Heart right ventricle (tissue), 16 donors: ENCODE results near the gene YBX1. TPM values are rescaled to one million over a fixed set of nuclear protein-coding genes. Genes with fewer than 3 reads are reported as not detected.

ENCODE experiments used
- ATAC-seq, 8 donors: fragments of 200-7000 bp; cut with Tn5 transposase; one replicate each; pipeline ENCODE4 v1.9.1; 2020; ENCODE audit warnings: mild to moderate bottlenecking in 8 of 8, moderate library complexity in 8 of 8, moderate number of reproducible peaks in 1 of 8
- DNase-seq, 2 donors: peaks; one replicate each; pipeline ENCODE4 v3.0.0-alpha.2; 2020
- H3K27ac ChIP-seq, 10 donors: fragments of 200-600 bp; sonication (generic) in 2 of 10; one replicate each; pipeline versions ENCODE4 v1.5.0 to v1.8.0; 2020 to 2022; ENCODE audit warnings: mild to moderate bottlenecking in 3 of 10
- H3K27me3 ChIP-seq, 7 donors: fragments of 200-600 bp; one replicate each; pipeline ENCODE4 v1.8.0; 2021 to 2022; ENCODE audit warnings: mild to moderate bottlenecking in 2 of 7
- H3K36me3 ChIP-seq, 9 donors: fragments of 200-600 bp; sonication (generic) in 1 of 9; one replicate each; pipeline versions ENCODE4 v1.5.0 to v1.8.0; 2020 to 2022; ENCODE audit warnings: mild to moderate bottlenecking in 2 of 9
- H3K4me1 ChIP-seq, 9 donors: fragments of 200-600 bp; sonication (generic) in 1 of 9; one replicate each; pipeline versions ENCODE4 v1.5.0 to v1.8.0; 2020 to 2022; ENCODE audit warnings: mild to moderate bottlenecking in 4 of 9
- H3K4me3 ChIP-seq, 10 donors: fragments of 200-600 bp; sonication (generic) in 2 of 10; one replicate each; pipeline versions ENCODE4 v1.5.0 to v1.8.0; 2020 to 2022; ENCODE audit warnings: mild to moderate bottlenecking in 7 of 10, moderate library complexity in 2 of 10
- H3K9me3 ChIP-seq, 11 donors: fragments of 200-600 bp in 10 of 11; sonication (generic) in 2 of 11; one replicate each; pipeline versions ENCODE4 v1.5.0 to v1.8.0; 2013 to 2022; ENCODE audit warnings: mild to moderate bottlenecking in 2 of 11, control low read depth in 1 of 11, moderate library complexity in 1 of 11
- CTCF ChIP-seq, 9 donors: fragments of 200-600 bp; sonication (generic) in 2 of 9; IDR thresholded peaks; one replicate each; pipeline versions ENCODE4 v1.5.0 to v1.8.0; 2021 to 2022; ENCODE audit warnings: antibody characterized with exemption in 9 of 9, mild to moderate bottlenecking in 5 of 9, moderate library complexity in 1 of 9
- WGBS, 2 donors: extraction: QIAGEN DNeasy Blood & Tissue Kit; methylation state at CpG; one replicate each; pipeline ENCODE4 v1.1.7; 2013; ENCODE audit warnings: inconsistent platforms in 1 of 2; 5-methylcytosine and 5-hydroxymethylcytosine counted together
- intact Hi-C, 10 donors: fragments of 100-400 bp; cut with DNase I; formaldehyde crosslinking; loops; one replicate each; pipeline versions ENCODE4 v1.11.1 to v1.14.2; 2022
- polyA plus RNA-seq, 2 donors: library from polyadenylated mRNA; stranded (reverse); fragments of 200-250 nt; gene quantifications; one replicate each; pipeline ENCODE4 v1.2.3, GENCODE V29; 2013
- total RNA-seq, 10 donors: library from RNA; stranded (reverse); fragmentation: NEBNext Ultra II Directional in 3 of 10; extraction: Animal tissue kit (Norgen Biotek cat#: 25700) in 3 of 10; gene quantifications; one replicate each; pipeline versions ENCODE4 v1.2.1 to v1.2.4, GENCODE V29; 2021 to 2023
- donor health status: Arrhythmogenic right ventricular cardiomyopathy.
- donor health status: ischemic (EF 13 %, LVEDD 7.1; RV severe dilation, severe dysfunction).
- donor health status: healthy with polysubstance abuse.
- donor health status: DM: no; HTN: yes; CAD: no.
- donor health status: DM: no; HTN: no; CAD: no.
- donor health status: ischemic (EF 25% LVEDD 6.9; RV normal size, moderate dysfunction).
- donor health status: ischemic (EF 25% LVEDD 5.7; RV mildly dilated, moderate dysfunction).
- donor health status: healthy.
- donor health status: DM: yes; HTN: yes; CAD: no.
- donor health status: Ischemic cardiomyopathy.
- donor health status: ischemic (EF 35%, LVEDD 5.7; RV mildly dilated, moderate dysfunction).
- donor health status: nonischemic (EF 11% LVEDD 7.7; RV severe dilation, severe dysfunction).
- donor health status: DM: yes; HTN: yes; CAD: no.
- donor health status: PGD.
- donor health status: ischemic (EF 29% LVEDD 5.4; RV normal size, mild dysfunction).
- donor health status: nonischemic (EF 23%, LVEDD 6.1; RV moderate dilation, normal function).

YBX1 gene
- total and polyA plus RNA-seq, 12 donors: 300 to 1,036 (median 777) TPM

GRCh38 chr1:42744148-42744413, 61.9 kb downstream of the YBX1 start:
- WGBS, 2 donors: 92 to 96% methylated on average over 9 of the region's 9 CpGs
- intact Hi-C loops: loop anchor here in 3 of 10 donors (10.0 kb wide), 3 partner anchors 399 to 599 kb away; partner anchors contain the start of gene GUCA2B (in 1 of the 3)
- Histone ChIP-seq H3K36me3 (peaks cover 0 to 36% (median 10%) of the 10 kb centered on the region in 9 donors), H3K27me3 (no peaks in the 10 kb centered on the region), H3K4me3 (no peak overlapping the region), H3K9me3 (no peaks in the 10 kb centered on the region), H3K4me1 (peaks cover 0 to 10% (median 0%) of the 10 kb centered on the region in 9 donors), H3K27ac (no peak overlapping the region)
- DNase-seq (no peak), ATAC-seq (no peak)
- TF ChIP-seq CTCF (IDR thresholded peaks at IDR 0.05): no peak

GRCh38 chr1:42745851-42746250, 63.6 kb downstream of the YBX1 start:
- WGBS, 2 donors: 81% methylated on average over 8 of the region's 8 CpGs
- no peak for TF ChIP-seq CTCF (IDR thresholded peaks at IDR 0.05)
- no peaks in the 10 kb centered on the region for H3K27me3 ChIP-seq
- DNase-seq (no peak), ATAC-seq (no peak)
- peaks cover 0 to 53% (median 22%) of the 10 kb centered on the region in 9 donors for H3K36me3 ChIP-seq
- H3K4me1 ChIP-seq: peaks cover 0 to 16% (median 0%) of the 10 kb centered on the region in 9 donors
- no peaks in the 10 kb centered on the region for H3K9me3 ChIP-seq
- H3K27ac ChIP-seq: no peak overlapping the region
- no peak overlapping the region for H3K4me3 ChIP-seq
- intact Hi-C loops: loop anchor here (1.0 to 10.0 kb wide), 9 partner anchors 159 to 601 kb away; partner anchors contain the start of gene GUCA2B (in 1 of the 10)

- Histone ChIP-seq H3K4me1 (peaks cover 0 to 16% (median 0%) of the 10 kb centered on the region in 9 donors), H3K9me3 (no peaks in the 10 kb centered on the region), H3K4me3 (no peak overlapping the region), H3K27me3 (no peaks in the 10 kb centered on the region), H3K36me3 (peaks cover 0 to 54% (median 22%) of the 10 kb centered on the region in 9 donors), H3K27ac (no peak overlapping the region)
- ATAC-seq (peak in 1 of 8 donors; percentile 6), DNase-seq (no peak)
- TF ChIP-seq CTCF (IDR thresholded peaks at IDR 0.05): no peak
- 93 to 96% methylated on average over 12 of the region's 12 CpGs for WGBS, 2 donors
- intact Hi-C loops: loop anchor here (1.0 to 10.0 kb wide), 9 partner anchors 159 to 602 kb away; partner anchors contain the start of gene GUCA2B (in 1 of the 10)
Observed at GRCh38 chr1:42746436-42747105, 64.4 kb downstream of the YBX1 start.

- H3K4me3 ChIP-seq: no peak overlapping the region
- H3K36me3 ChIP-seq: peaks cover 0 to 60% (median 28%) of the 10 kb centered on the region in 9 donors
- H3K9me3 ChIP-seq: no peaks in the 10 kb centered on the region
- peaks cover 0 to 16% (median 0%) of the 10 kb centered on the region in 9 donors for H3K4me1 ChIP-seq
- ATAC-seq (peak in 7 of 8 donors; percentile 57 to 74 (median 66)), DNase-seq (peak; percentile 36 to 52)
- intact Hi-C loops: loop anchor here in 9 of 10 donors (2.0 to 10.0 kb wide), 8 partner anchors 160 to 602 kb away; partner anchors contain the start of gene GUCA2B (in 1 of the 9)
- TF ChIP-seq CTCF (IDR thresholded peaks at IDR 0.05): peak; percentile 34 to 71 (median 66)
- no peaks in the 10 kb centered on the region for H3K27me3 ChIP-seq
- H3K27ac ChIP-seq: no peak overlapping the region
- WGBS, 2 donors: 48 to 55% methylated on average over 14 of the region's 14 CpGs
Observed at GRCh38 chr1:42747125-42747524, 64.9 kb downstream of the YBX1 start.
